HG03039 (cell line): ENCODE measurements around the gene GRIP1.
"Not testable (repeated sequence)": the region's sequence is repeated elsewhere in the genome, so short reads cannot be mapped to it uniquely, and the experiment has no call there.

Experiments
- ATAC-seq: cut with Tn5 transposase; IDR thresholded peaks from one replicate; pipeline ENCODE4 v1.9.1; 2021; ENCODE audit warnings: mild to moderate bottlenecking, moderate library complexity; ENCODE audit not compliant: unreplicated experiment

Gene GRIP1

GRCh38 chr12:66345212-66345611 lies 333.7 kb downstream of the GRIP1 start:
- no peak for ATAC-seq

- no peak for ATAC-seq
Measured at GRCh38 chr12:66341126-66341525, 337.8 kb downstream of the GRIP1 start.

- no peak for ATAC-seq
Measured at GRCh38 chr12:66340131-66340530, 338.7 kb downstream of the GRIP1 start.

GRCh38 chr12:66337381-66338010 lies 341.4 kb downstream of the GRIP1 start:
- no peak for ATAC-seq

- ATAC-seq, result no peak
Measured at GRCh38 chr12:66335746-66336145, 343.1 kb downstream of the GRIP1 start.

- ATAC-seq, result no peak
Measured at GRCh38 chr12:66331814-66332213, 347.1 kb downstream of the GRIP1 start.

- no peak for ATAC-seq
Measured at GRCh38 chr12:66331016-66331415, 347.9 kb downstream of the GRIP1 start.

GRCh38 chr12:66329941-66330340 lies 348.9 kb downstream of the GRIP1 start:
- ATAC-seq, result no peak

GRCh38 chr12:66323017-66323416 lies 355.9 kb downstream of the GRIP1 start:
- ATAC-seq, result no peak

- ATAC-seq, result no peak
Measured at GRCh38 chr12:66321435-66321834, 357.4 kb downstream of the GRIP1 start.

GRCh38 chr12:66320996-66321395 lies 357.9 kb downstream of the GRIP1 start:
- no peak for ATAC-seq

GRCh38 chr12:66319266-66319954 lies 359.5 kb downstream of the GRIP1 start:
- no peak for ATAC-seq

- no peak for ATAC-seq
Measured at GRCh38 chr12:66314278-66314677, 364.6 kb downstream of the GRIP1 start.

GRCh38 chr12:66312189-66312588 lies 366.7 kb downstream of the GRIP1 start:
- no peak for ATAC-seq

GRCh38 chr12:66309606-66310005 lies 369.3 kb downstream of the GRIP1 start:
- no peak for ATAC-seq

GRCh38 chr12:66304296-66304900 lies 374.5 kb downstream of the GRIP1 start:
- no peak for ATAC-seq

GRCh38 chr12:66303316-66303804 lies 375.5 kb downstream of the GRIP1 start:
- ATAC-seq, result not testable (repeated sequence)

GRCh38 chr12:66302827-66303169 lies 376.1 kb downstream of the GRIP1 start:
- no peak for ATAC-seq

- ATAC-seq, result peak; percentile 97
Measured at GRCh38 chr12:66301944-66302826, 376.7 kb downstream of the GRIP1 start, which contains the start of gene HELB. Gene HELB (plus strand): TSS chr12:66302493. CDS start chr12:66302604, 111 bp downstream.

- no peak for ATAC-seq
Measured at GRCh38 chr12:66297923-66298322, 381.0 kb downstream of the GRIP1 start.
